Ascending aorta (tissue), 2 donors: ENCODE results near the gene VGLL3. TPM values are rescaled to one million over a fixed set of nuclear protein-coding genes. Genes with fewer than 3 reads are reported as not detected.
A peak's percentile ranks its signal among the peaks of the same experiment; 100 is the strongest.

ENCODE experiments used
- DNase-seq, 2 donors: peaks; one replicate each; pipeline ENCODE4 v3.0.0-alpha.2; 2019; ENCODE audit warnings: low spot score in 2 of 2
- H3K27ac ChIP-seq, 2 donors: fragments of 200-600 bp; sonication (generic); one replicate each; pipeline ENCODE4 v1.5.1; 2016 to 2017; ENCODE audit warnings: mild to moderate bottlenecking in 1 of 2
- H3K27me3 ChIP-seq: fragments of 200-600 bp; sonication (generic); one replicate; pipeline ENCODE4 v1.5.1; 2017
- H3K36me3 ChIP-seq, 2 donors: fragments of 200-600 bp; sonication (generic); one replicate each; pipeline ENCODE4 v1.5.1; 2016
- H3K4me1 ChIP-seq, 2 donors: fragments of 200-600 bp; sonication (generic); one replicate each; pipeline ENCODE4 v1.5.1; 2016 to 2017; ENCODE audit warnings: mild to moderate bottlenecking in 1 of 2
- H3K4me3 ChIP-seq, 2 donors: fragments of 200-600 bp; sonication (generic); one replicate each; pipeline ENCODE4 v1.5.1; 2016 to 2017; ENCODE audit warnings: mild to moderate bottlenecking in 1 of 2
- H3K9me3 ChIP-seq, 2 donors: fragments of 200-600 bp; sonication (generic); one replicate each; pipeline ENCODE4 v1.5.1; 2016
- intact Hi-C: fragments of 100-400 bp; cut with DNase I; formaldehyde crosslinking; loops from one replicate; pipeline ENCODE4 v1.15.1; 2023
- total RNA-seq: library from RNA; depleted of rRNA; stranded (reverse); fragments of >200 nt; gene quantifications from one replicate; pipeline ENCODE4 v1.1.0, GENCODE V29; 2016
- TF ChIP-seq, protein P1 (sequence below), 3 experiments: fragments of 200-600 bp in 2 of 3; fragments of 450-650 bp in 1 of 3; sonication (generic) in 2 of 3; IDR thresholded peaks; one replicate each; pipeline ENCODE4 v1.5.1; 2016 to 2019; ENCODE audit warnings: antibody characterized with exemption in 3 of 3, mild to moderate bottlenecking in 1 of 3, moderate library complexity in 1 of 3

VGLL3 gene, protein sequence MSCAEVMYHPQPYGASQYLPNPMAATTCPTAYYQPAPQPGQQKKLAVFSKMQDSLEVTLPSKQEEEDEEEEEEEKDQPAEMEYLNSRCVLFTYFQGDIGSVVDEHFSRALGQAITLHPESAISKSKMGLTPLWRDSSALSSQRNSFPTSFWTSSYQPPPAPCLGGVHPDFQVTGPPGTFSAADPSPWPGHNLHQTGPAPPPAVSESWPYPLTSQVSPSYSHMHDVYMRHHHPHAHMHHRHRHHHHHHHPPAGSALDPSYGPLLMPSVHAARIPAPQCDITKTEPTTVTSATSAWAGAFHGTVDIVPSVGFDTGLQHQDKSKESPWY
- 138 TPM for total RNA-seq

GRCh38 chr3:86990734-86991481 lies at the start of gene VGLL3:
VGLL3 (minus strand) TSS chr3:86991149; CDS start chr3:86990743, 406 bp downstream.
- intact Hi-C loops = loop anchor here (2.0 kb wide), 4 partner anchors 54 to 236 kb away; partner anchors contain the start of gene CHMP2B
- Histone ChIP-seq H3K27ac (peak within 1 kb of the TSS; percentile 90 to 91), H3K27me3 (no peaks in the 10 kb centered on the region), H3K36me3 (no peaks in the 10 kb centered on the region), H3K9me3 (no peaks in the 10 kb centered on the region), H3K4me1 (peaks cover 0 to 6% of the 10 kb centered on the region in 2 donors), H3K4me3 (peak within 1 kb of the TSS; percentile 65 to 89)
- TF ChIP-seq, protein P1, sequence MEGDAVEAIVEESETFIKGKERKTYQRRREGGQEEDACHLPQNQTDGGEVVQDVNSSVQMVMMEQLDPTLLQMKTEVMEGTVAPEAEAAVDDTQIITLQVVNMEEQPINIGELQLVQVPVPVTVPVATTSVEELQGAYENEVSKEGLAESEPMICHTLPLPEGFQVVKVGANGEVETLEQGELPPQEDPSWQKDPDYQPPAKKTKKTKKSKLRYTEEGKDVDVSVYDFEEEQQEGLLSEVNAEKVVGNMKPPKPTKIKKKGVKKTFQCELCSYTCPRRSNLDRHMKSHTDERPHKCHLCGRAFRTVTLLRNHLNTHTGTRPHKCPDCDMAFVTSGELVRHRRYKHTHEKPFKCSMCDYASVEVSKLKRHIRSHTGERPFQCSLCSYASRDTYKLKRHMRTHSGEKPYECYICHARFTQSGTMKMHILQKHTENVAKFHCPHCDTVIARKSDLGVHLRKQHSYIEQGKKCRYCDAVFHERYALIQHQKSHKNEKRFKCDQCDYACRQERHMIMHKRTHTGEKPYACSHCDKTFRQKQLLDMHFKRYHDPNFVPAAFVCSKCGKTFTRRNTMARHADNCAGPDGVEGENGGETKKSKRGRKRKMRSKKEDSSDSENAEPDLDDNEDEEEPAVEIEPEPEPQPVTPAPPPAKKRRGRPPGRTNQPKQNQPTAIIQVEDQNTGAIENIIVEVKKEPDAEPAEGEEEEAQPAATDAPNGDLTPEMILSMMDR (IDR thresholded peaks at IDR 0.05) = no peak
- DNase-seq = peak in 1 of 2 donors; percentile 90

DNA sequence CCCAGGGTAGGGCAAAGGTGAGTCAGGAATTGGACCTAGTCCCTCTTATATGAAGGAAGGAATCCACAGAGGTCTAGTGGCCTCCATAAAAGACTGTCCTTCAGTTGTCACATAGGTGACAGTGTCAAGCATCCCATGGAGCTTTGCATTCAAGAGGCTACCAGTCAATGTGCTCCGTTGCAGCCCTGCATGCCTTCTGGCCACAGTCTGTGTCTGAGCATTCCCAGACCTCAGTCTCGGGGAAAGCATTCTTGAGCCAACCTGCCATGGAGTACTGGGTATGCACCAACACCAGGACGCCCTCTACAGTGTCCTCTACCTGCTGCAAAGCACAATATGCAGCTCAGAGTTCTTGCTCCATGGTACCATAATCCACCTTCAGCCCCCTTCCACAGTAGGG lies 46.7 kb upstream of the VGLL3 start:
- TF ChIP-seq, protein P1 (IDR thresholded peaks at IDR 0.05) = no peak
- H3K4me1 ChIP-seq = no peaks in the 10 kb centered on the region
- intact Hi-C loops = no loop called here

DNA sequence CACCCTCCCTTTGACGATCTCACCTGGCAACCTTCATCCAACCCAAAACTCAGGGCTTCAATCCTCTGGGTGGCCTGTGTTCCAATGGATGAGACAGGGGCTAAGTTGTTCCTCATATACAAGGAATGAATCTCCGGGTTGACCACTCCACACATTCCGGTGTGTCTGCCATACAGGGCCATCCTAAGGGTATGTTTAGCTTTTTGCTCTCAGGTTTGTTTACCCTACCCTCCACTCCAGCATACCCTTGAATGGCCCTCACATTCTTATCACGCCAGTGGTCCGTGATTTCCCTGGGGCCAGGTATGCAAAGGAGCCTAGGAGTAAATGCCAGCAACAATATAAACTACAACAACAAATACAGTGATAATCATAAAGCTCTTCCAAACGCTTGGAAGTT lies 45.7 kb upstream of the VGLL3 start:
- H3K27me3 ChIP-seq = no peaks in the 10 kb centered on the region
- intact Hi-C loops = no loop called here
- DNase-seq = no peak

More for the DNA sequence above, 46.7 kb upstream of the VGLL3 start:
- no peak overlapping the region for H3K27ac ChIP-seq
- no peaks in the 10 kb centered on the region for H3K36me3 ChIP-seq
- DNase-seq = no peak
- no peaks in the 10 kb centered on the region for H3K9me3 ChIP-seq
- no peak overlapping the region for H3K4me3 ChIP-seq
- no peaks in the 10 kb centered on the region for H3K27me3 ChIP-seq

GRCh38 chr3:87035339-87035738 lies 44.4 kb upstream of the VGLL3 start:
- no peak for DNase-seq
- TF ChIP-seq, protein P1 (IDR thresholded peaks at IDR 0.05) = no peak

More for the DNA sequence above, 45.7 kb upstream of the VGLL3 start:
- TF ChIP-seq, protein P1 (IDR thresholded peaks at IDR 0.05) = no peak
- no peaks in the 10 kb centered on the region for H3K36me3 ChIP-seq
- no peaks in the 10 kb centered on the region for H3K9me3 ChIP-seq
- no peaks in the 10 kb centered on the region for H3K4me1 ChIP-seq
- no peak overlapping the region for H3K4me3 ChIP-seq
- no peak overlapping the region for H3K27ac ChIP-seq

GRCh38 chr3:87033205-87033604 lies 42.3 kb upstream of the VGLL3 start:
- intact Hi-C loops = no loop called here
- H3K36me3 ChIP-seq = no peaks in the 10 kb centered on the region
- no peak overlapping the region for H3K4me3 ChIP-seq

More at GRCh38 chr3:87035339-87035738, 44.4 kb upstream of the VGLL3 start:
- Histone ChIP-seq H3K4me3 (no peak overlapping the region), H3K27me3 (no peaks in the 10 kb centered on the region), H3K36me3 (no peaks in the 10 kb centered on the region), H3K4me1 (no peaks in the 10 kb centered on the region), H3K27ac (no peak overlapping the region), H3K9me3 (no peaks in the 10 kb centered on the region)
- intact Hi-C loops = no loop called here

More at GRCh38 chr3:87033205-87033604, 42.3 kb upstream of the VGLL3 start:
- no peaks in the 10 kb centered on the region for H3K4me1 ChIP-seq
- H3K27me3 ChIP-seq = no peaks in the 10 kb centered on the region
- no peaks in the 10 kb centered on the region for H3K9me3 ChIP-seq
- TF ChIP-seq, protein P1 (IDR thresholded peaks at IDR 0.05) = no peak
- no peak overlapping the region for H3K27ac ChIP-seq
- DNase-seq = no peak
